ENCODE results near the gene CAV2.

DNA sequence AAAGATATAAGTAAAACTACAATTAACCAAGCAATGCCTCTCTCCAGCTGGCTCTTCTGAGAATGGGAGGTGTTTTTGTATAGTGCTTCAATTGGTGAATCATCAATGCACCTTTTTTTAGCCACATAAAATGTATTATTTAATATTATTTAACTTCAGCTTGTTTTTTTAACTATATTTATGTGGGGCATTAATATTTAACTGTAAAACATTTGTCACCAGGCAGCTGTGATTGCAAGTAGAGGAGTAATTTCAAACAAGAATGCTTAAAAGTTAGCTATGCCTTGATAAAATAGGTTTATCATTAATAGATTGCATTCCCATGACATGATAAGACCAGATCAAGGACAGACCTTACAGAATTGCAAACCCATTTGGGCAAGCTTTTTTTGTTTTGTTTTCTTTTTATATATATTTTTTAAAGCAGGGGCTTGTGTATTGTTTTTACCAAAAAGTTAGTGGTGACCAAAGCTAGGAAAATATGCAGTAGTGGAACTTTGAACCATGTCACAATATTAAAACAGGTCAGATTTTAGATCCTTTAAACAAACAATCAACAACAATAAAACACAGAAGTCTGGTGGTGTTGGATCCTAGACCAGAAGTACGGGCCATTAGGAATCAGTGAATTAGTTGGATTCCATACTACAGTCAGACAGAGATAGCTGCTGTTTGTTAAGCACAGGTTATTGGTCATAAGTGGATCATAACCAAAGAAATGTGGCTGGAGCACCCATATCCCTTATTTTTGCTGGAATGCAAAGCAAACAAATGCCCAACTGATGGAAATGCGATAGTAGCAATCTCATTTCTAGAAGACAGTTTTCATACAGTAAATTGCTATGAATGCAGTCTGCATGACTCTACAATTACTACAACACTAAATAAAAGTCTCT is 2.9 kb downstream of the CAV2 start:
- TF ChIP-seq, protein P1, sequence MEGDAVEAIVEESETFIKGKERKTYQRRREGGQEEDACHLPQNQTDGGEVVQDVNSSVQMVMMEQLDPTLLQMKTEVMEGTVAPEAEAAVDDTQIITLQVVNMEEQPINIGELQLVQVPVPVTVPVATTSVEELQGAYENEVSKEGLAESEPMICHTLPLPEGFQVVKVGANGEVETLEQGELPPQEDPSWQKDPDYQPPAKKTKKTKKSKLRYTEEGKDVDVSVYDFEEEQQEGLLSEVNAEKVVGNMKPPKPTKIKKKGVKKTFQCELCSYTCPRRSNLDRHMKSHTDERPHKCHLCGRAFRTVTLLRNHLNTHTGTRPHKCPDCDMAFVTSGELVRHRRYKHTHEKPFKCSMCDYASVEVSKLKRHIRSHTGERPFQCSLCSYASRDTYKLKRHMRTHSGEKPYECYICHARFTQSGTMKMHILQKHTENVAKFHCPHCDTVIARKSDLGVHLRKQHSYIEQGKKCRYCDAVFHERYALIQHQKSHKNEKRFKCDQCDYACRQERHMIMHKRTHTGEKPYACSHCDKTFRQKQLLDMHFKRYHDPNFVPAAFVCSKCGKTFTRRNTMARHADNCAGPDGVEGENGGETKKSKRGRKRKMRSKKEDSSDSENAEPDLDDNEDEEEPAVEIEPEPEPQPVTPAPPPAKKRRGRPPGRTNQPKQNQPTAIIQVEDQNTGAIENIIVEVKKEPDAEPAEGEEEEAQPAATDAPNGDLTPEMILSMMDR (IDR thresholded peaks at IDR 0.05), result no peak
- no peak for TF ChIP-seq POLR2A (IDR thresholded peaks at IDR 0.05)
